Amniotic stem cell (primary cell): Measurements from ENCODE around the gene CASZ1.

Source experiments
- DNase-seq: peaks from one replicate; lab custom pipeline; 2025; lab: John Stamatoyannopoulos, UW

CASZ1 gene

DNA sequence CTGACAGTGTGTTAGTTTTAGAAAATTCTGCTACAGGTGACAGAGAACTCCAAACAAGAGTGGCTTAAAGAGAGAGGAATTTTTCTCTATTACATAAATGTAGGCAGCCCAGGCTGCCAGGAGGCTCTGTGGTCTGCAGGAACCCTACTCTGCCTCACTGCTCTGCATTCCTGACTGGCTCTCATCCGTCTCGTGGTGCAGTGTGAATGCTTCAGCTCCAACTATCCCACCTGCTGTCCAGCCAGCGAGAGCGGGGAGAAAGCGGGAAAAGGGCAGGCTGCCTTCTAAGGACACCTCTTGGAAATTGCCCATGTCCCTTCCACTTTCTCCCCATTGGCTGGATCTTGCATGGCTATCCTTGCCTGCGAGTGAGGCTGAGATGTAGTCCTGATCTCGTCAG, 190.4 kb downstream of the CASZ1 start:
- DNase-seq, result no peak

DNA sequence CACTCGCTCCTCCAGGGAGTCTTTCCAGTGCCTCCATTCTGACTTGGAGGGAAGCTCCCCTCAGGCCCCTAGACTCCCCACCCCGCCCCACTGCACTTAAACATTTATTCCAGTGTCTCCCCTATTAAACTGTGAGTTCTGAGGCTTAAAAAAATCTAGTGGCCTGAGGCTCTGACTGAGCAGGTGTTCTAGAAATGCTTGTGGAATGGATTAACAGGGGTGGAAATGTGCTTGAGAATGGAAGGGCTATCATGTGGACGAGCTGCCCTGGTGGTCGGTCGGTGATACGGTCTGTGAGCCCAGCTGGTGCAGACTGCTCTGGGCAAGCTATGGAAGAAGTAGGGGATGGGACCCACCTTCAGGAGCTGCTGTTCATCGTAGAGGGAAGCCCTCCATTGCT, 191.5 kb downstream of the CASZ1 start:
- DNase-seq, result no peak

DNA sequence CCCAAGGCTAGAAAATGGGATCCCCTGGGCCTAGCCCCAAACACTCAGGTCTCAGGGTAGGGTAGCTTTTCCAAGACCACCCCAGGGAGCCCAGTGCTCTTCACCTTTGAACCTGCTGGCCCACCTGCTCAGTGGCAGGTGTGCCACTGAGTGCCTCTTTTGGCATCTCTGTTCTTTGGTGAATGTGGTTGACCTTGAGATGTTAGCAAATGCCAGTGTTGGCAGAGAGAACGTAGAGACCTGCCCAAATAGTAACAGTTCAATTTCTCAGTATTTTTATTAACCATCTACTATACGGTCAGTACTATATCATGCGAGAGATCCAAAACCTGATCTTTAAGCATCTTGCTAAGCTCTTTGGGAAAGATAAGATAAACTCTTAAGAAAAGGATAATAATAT, 193.5 kb downstream of the CASZ1 start:
- DNase-seq, result no peak

DNA sequence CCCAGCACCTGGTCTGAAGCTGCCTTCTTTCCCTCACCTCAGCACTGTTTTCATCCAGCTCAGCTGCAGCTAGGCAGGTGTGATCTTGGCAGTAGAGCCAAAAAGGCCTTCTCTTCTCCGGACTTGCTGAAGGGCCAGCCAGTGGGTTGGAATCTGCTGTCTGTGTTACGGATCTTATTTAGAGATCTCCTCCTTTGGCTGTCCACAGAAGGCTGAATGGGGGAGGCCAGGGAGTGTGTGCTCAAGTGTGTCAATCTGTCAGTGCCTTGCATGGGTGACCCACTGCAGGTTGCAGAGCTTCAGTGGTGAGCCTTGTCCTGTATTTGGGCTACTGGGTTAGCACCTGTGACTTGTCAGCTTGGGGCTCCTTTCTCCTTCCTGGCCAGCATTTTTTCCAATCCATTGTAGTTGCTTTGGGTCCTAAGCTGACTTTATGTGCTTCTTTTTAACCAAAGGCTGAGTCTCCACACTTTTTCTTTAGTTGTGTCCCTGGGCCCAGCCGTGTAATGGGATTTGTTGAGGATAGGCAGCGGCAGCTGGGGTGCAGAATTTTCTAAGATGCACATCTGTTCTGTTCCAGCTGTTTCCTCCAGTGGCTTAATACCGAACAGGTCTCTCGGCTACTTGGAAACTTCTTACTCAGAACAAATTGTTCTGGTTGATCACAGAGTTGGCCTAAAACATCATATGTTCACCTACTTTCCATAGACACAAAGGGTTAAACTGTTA, 194.9 kb downstream of the CASZ1 start:
- DNase-seq, result no peak

DNA sequence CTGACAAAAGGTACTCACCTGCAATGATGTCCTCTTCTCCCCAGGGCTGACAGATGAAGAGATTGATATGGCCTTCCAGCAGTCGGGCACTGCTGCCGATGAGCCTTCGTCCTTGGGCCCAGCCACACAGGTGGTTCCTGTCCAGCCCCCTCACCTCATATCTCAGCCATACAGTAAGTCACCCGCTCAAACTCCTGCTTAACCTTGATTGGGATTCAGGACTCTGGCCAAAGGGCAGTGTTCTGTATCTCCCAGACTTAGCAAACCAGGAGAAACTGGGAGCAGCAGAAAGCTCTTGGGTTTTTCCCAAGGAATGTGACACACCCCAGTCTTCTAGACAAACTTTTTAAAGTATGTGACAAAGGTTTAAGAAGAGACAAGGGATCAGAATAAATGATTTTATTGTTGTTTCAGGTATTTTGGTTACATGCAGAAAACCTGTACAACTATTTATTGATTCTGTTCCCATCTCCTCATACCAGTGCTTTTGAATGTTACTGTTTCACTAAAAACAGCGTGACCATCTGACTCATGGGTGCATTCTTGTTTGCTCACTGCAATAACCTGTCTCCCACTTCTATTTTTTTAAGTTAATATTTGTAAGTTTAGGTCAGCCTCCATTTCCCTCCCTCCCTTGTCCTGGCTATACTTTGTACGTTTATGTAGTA, 197.1 kb downstream of the CASZ1 start:
- peak; percentile 63 for DNase-seq

DNA sequence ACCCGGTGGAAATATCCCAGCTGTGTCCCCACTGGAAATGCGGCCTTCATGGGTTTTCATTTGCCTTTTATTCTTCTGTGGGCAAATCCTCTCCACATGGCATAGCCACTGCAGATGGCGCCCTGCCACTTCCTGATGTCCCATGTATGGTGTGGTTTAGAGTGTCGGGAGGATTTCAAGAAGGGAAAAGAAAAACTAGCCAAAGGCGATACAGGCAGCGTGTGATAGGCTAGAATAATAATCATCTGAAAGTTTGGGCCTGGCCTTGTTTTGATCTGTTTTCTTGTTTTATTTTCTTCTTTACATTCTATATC, 198.1 kb downstream of the CASZ1 start:
- DNase-seq, result no peak

DNA sequence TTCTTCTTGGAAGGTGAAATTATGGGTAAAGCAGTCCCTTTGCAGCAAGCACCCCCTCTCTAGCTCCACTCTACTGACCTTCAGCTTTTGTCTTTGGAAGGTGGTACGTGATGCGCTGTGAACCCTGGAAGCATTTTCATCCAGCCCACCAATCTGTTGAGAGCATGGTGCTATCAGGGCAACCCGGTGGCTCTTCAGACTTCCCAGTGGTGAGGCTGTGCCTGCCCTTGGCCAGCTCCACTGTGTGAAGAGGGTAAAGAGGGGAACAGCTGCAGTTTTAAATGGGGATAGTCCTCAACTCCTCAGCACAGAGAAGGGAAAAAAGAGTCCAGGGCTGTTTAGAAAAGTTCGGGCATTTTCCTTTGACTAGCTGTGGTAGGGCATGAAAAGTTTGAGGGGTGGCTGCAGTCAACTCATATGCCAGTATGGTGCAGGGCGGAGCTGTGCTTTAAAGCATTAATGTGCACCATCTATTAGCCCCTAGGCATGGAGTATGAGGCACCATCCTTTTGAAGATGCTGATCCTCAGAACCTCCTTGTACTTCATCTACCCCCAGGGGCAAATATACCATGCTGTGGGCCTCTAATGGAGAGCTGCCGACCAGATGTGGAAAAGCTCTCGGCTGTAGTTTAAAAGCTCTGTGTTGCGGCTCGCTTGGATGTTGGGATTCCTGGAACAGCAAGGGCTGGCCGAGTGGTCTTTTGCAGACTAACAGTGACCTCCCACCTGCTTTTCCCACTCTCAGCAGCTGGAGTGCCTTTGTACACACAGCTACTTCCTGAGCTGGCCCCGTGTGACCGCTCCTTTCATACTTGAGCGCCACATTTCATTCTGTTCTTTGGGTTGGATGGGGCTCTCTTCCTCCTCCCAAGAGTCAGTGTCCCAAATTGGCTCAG, 198.7 kb downstream of the CASZ1 start:
- no peak for DNase-seq

DNA sequence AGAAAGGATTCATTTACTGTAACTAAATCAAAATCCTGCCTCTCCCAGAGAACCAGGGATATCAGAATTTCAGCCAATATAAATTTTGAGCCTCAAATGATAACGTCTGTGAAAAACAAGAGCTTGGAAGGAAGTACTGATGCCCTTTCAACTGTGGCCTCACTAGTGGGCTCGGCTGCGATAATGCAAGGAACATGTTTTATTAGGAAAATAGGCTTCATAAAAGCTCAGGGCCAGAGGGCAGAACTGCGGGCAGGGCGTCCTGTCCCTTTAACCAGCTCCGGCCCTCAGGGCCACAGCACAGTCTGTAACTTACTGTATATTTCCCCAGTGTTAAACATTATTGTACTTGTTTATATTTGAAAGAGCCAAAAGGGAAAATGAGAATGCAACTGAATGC, 199.7 kb downstream of the CASZ1 start:
- no peak for DNase-seq

DNA sequence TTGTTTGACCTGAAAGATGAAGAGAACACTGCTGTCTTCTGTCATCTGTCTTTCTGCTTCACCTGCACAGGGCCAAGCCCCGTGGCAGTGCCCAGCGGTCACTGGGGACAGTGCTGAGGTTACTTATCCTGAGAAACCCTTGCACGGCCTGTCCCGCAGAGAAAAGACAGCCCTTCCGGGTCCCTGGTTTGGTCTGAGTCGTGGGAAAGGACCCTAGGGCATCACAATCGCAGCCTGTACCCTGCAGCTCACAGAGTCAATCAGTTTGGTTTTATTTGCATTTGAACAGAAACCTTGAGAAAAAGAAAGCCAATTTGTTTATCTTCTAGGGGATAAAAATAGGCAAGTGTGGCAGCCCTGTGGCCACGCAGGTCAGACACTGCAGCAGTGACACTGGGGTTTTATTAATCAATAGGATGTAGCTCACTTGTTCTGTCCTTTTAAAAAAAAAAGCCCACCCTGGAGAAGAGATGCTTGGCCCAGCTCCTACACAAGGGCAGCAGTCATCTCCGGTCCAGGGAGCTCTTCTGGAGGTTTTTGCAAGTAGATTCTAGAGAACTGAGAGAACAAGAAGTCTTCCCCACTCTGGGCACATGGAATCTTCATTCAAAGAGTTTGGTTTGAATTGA, 201.7 kb downstream of the CASZ1 start:
- DNase-seq, result no peak

DNA sequence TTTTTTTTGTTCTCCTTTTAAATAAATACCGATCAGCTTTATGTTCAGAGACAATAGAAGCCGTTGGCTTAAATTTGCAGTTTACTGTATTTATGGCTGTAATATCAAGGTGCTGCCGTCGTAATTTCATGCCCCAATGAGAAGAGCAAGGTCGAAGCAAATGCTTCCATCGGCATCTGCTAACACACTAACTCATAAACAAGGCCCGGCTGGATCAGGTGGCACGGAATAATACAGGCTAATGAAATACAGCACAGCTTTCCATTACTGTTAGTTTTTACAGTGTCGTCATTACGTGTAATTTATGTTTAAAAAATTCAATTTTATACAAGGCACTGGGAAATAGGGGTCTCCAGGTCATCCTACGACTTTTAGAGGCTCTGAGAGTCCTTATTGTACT, 202.7 kb downstream of the CASZ1 start:
- DNase-seq, result no peak

DNA sequence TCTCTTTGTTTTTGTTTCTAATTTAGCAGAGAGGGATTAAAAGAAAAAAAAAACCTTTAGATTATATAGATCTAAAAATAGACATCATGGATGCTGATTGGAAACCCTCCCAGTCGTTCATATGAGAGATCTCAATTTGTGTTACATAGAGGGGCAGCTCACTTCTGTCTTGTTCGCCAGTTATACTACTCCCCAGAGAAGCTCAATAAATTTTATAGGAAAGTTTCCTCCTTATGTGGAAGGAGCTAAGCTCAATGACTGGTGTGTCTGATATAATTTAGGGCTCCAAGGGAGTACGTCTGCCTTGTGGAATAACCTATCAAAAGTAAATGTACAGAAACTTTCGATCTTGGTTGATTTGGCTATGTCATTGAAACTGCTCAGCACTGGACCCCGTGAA, 204.1 kb downstream of the CASZ1 start:
- DNase-seq, result no peak

DNA sequence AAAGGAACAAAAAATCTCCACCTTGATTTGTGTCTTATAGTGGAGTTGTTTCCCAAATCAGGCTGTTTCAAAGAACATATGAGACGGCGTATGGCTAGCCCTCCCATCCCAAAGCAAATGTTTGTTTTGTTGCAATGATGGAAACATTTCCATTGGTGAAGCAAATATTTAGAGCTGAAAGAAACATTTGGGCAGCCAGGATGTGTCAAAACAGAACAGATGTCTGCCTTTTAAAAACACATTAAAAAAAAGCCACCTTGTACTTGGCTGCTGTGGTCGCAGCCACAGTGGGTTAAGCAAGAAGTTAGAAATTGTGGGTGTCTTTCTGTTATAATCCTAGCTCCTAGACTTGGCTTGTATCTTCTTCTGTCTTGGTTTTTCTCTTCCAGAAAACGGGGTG, 205.4 kb downstream of the CASZ1 start:
- no peak for DNase-seq

DNA sequence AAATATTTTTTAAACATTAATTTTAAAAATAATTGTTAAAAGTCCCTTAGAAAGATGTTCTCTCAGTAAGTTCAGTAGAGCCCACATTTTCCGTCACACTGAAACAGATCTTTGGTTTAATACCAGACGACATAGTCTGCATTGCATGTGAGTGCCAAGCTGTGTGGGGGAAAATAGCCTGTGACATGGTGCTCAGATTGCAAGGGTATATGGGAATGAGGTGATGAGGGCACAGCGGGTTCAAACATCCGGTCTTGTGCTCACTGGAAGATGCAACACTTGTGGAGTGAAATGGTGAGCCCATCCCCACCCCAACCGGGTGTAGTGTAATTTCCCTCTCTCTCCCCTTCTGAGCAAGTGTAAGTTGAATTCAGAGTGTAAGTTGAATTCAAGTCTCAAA, 207.4 kb downstream of the CASZ1 start:
- DNase-seq, result no peak

DNA sequence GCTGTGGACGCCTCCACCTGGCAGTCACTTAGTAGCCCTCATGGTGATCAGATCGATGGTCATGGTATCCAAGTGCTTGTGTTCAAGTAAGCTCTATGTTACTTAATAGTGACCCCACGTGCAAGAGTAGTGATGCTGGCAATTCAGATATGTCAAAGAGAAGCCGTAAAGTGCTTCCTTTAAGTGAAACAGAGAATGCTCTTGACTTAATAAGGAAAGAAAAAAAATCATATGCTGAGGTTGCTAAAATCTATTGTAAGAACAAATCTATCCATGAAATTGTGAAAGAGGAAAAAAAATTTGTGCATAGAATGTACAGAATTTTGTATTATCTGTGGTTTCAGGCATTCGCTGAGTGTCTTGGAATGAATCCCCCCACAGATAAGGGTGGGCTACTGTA, 207.8 kb downstream of the CASZ1 start:
- DNase-seq, result no peak
